Lower leg skin (tissue), 3 donors: Measurements from ENCODE around the gene NCOA5.

Source experiments
- CTCF ChIP-seq, 3 donors: fragments of 450-650 bp; IDR thresholded peaks; one replicate each; pipeline ENCODE4 v1.5.1; 2016; ENCODE audit warnings: antibody characterized with exemption in 3 of 3, mild to moderate bottlenecking in 3 of 3, moderate library complexity in 2 of 3
- POLR2A ChIP-seq, 2 donors: fragments of 450-650 bp; IDR thresholded peaks; one replicate each; pipeline ENCODE4 v1.6.1; 2016 to 2017; ENCODE audit warnings: antibody characterized with exemption in 2 of 2, mild to moderate bottlenecking in 1 of 2, moderate library complexity in 1 of 2

GRCh38 chr20:46060975-46061374 is 28.8 kb downstream of the NCOA5 start:
- TF ChIP-seq CTCF (IDR thresholded peaks at IDR 0.05) = no peak
- no peak for TF ChIP-seq POLR2A (IDR thresholded peaks at IDR 0.05)
